GM19372 (cell line): ENCODE data around the gene UEVLD.

Experiments
- ATAC-seq: cut with Tn5 transposase; IDR thresholded peaks from one replicate; pipeline ENCODE4 v1.9.1; 2021; ENCODE audit warnings: mild to moderate bottlenecking, low read depth, moderate library complexity; ENCODE audit not compliant: unreplicated experiment

UEVLD gene

GRCh38 chr11:18590571-18590970, 2.0 kb upstream of the UEVLD start:
- ATAC-seq = no peak

- no peak for ATAC-seq
These were observed 6.7 kb downstream of the UEVLD start for GRCh38 chr11:18581825-18582224.

DNA sequence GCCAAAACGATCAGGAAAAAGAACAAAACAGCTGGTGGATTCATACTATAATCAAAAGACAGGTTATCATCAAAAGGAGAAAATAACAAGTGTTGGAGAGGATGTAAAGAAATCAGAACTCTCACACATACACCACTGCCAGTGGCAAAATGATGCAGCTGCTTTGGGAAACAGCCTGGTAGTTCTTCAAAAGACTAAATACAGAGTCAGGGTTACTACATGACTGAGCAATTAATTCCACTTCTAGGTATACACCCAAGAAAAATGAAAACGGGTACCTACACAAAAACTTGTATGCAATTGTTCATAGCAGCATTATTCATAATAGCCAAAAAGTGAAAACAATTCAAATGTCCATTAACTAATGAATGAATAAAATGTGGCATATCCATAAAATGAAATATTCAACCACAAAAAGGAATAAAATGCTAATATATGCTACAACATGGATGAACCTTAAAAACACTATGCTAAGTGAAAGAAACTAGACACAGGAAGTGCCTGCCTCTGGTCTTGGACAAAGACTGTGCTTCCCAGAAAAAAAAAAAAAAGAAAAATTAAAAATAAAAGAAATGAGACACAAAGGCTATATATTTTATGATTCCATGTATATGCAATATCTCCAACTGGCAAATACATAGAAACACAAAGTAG, 8.3 kb downstream of the UEVLD start:
- no peak for ATAC-seq

DNA sequence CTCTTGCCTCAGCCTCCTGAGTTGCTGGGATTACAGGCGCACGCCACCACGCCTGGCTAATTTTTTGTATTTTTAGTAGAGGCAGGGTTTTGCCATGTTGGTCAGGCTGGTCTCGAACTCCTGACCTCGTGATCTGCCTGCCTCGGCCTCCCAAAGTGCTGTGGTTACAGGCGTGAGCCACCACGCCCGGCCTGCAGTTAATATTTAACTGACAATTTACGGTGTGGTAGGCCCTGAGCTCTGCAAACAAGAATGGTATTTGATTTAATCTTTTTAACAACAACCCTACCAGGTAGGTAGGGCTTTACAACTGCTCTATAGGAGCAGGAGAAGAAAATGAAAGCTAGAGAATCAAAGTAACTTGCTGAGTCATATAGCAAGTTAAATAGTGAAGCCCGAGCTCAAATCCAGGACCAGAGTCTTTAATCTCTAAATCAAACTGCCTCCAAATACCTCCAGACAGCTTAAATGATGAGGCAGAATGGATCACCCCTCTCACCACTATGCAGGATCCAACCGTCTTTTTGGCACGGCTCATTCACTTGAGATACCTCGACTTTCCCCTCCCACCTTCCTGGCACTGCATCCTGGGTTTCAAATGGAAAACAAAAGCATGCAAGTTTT, 9.4 kb downstream of the UEVLD start:
- no peak for ATAC-seq

- ATAC-seq = no peak
These were observed 13.2 kb downstream of the UEVLD start for GRCh38 chr11:18575361-18575760.

- no peak for ATAC-seq
These were observed 21.5 kb downstream of the UEVLD start for GRCh38 chr11:18567081-18567480.

DNA sequence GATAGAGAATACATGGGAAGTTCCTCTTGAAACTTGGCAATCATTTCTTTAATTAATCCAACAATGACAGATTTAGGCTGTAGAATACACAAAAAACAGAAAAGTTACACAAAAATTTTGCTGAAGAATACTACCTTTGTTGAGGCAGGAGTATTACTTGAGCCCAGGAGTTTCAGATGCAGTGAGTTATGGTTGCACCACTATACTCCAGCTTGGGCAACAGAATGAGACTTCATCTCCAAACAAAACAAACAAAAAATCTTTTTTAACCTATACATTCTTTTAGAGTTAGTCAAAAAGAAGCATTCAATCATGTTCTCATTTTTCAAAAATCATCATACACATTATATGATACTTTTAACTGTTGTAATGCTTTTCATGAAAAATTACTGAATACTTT, 22.1 kb downstream of the UEVLD start:
- no peak for ATAC-seq

DNA sequence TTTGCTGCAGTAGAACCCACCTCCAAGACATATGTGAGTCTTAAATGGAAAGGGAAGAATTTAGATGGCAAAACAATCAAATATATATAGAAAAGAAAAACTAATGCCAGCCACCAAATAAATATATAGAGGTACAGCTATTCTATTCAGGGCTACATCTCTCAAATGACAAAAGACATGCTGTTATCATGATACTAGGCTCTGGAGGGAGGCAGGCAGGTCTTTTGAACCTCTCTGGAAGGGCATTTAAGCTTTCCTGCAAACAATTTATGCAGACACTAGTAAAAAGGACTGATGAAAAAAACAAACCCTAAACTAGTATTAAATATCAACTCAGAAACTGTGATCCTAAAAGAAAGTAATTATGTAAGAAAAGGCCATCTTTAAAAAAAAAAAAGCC, 24.4 kb downstream of the UEVLD start:
- no peak for ATAC-seq

DNA sequence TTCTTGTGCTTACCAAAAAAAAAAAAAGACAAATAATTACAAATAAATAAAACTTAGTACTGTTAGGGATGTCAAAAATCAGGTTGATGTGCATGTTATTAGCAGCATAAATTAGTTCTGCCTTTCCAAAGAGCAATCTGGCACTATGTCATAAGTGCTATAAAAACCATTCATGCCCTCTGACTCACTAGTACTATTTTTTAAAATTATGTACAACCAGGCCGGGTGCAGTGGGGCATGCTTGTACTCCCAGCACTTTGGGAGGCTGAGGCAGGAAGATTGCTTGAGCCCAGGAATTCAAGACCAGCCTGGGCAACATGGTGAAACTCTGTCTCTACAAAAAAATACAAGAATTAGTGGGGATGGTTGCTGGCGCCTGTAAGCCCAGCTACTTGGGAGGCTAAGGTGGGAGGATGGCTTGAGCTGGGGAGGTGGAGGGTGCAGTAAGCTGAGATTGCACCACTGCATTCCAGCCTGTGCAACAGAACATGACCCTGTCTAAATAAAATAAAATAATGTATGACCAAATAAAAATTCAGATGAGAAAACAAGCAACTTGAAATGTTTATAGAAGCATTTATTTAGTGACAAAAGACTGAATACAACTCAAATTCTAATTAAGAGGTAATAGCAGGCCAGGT, 25.3 kb downstream of the UEVLD start:
- ATAC-seq = no peak

DNA sequence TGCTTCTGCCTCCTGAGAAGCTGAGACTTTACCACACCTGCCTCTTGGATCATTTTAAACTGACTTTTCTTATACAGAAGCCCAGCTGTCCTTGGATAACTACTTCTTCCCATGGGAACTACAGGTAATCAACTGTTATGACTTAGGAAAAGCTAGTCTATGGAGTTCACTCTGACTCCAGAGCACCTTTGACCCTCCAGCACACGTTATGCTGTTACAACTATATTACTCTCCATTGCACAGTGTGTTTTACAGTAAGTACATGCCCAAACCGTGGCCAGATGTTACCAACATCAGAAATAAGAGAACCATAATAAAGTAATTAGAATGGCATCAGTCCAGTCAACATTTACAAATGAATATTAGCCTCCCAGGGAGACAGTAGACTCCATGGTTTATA, 40.5 kb downstream of the UEVLD start:
- no peak for ATAC-seq

- ATAC-seq = no peak
These were observed 48.1 kb downstream of the UEVLD start for GRCh38 chr11:18540207-18541009.

DNA sequence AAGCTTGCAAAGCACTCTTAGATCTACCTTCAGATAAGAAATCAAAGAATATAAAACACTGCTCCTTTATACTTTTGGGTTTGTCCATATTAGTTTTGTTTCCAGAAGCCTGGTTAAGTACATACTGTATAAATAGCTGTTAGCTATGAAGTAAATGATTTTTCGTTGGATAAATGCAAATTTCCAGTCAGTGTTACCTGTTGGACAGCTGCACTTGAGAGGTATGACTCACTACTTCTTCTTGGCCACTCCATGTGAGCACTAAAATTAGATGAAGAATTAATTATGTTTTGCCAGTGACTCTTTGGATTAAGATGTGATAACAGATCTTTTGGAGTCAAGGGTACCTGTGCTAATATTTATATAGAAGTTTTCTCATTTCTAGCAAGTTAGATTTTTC, 52.3 kb downstream of the UEVLD start:
- ATAC-seq = no peak

DNA sequence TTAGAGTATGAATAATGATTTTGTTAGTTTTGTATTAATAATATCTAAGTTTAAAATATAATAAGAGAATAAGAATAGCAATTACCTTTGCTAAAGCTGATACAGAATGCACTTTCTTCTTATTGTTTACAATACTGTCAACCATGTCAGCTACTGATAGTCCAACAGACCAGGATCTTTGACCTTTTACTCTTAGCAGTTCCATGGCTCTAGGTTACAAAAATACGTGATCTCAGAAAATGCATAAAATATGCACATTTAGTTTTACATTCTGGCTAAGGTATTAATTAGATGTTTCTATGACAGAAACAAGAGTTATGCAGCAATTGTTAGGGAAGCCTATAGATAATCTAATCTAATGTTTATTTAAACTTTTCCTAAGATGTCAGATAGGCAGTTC, 54.3 kb downstream of the UEVLD start:
- ATAC-seq = no peak

GRCh38 chr11:18533365-18533764, 55.2 kb downstream of the UEVLD start:
- no peak for ATAC-seq

GRCh38 chr11:18527512-18527911, 61.0 kb downstream of the UEVLD start:
- ATAC-seq = no peak

DNA sequence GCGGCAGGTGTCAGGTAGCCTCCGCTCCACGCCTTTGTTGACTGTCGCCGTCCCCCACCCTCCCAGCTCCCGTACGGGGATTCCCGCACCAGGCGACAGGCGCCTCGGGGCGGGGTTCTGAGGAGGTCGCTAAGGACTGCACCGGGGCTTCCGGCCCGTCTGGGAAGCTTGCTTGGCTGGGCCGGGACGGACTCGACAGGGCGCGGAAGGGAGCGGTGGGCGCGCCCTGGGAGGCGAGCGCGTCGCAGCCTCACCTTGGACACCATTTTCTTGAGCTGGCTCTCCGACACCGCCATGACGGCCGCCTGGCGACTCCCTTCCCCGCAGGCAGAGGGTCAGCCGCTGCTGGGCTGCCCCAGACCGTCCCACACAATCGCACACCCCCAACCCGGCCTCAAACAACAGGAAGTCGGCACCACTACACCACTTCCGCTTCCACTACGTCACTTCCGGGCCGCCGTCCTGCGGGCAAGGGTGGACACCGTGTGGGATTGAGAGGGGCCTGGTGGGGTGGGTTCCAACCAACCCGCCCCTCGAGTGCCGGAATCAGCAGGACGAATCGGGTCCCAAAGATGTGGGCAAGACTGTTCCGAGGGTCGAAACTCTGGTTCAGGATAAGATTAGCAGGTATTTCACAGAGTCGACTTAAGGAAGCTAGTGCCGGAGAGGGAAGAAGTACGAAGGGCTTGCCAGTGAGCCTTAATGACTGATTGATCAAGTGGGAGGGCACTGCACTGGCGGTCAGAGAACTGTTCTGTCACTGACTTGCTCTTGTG, 61.8 kb downstream of the UEVLD start, which contains the start of gene TSG101:
TSS of gene TSG101 (minus strand) at position 422 of the 776 bp plus-strand sequence. CDS start at position 296, 126 bp downstream.
- ATAC-seq = peak; percentile 94

DNA sequence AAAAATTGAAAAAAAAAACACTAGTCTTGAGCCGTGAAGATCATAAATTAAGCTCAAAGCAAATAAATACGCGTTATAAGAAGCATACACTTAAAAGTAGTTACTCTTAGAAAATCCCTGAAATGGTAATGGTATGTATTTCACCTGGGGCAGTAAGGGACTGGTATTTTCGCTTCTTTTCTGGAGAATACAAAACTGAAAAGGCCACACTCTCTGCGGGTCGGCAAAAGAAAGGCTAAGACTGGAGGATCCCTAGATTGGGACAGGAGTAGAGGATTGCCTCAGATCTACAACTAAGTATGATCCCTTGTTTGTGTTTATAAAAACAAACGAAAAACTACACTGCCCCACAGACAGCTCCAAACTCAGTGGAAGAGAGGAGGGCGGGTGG, 62.4 kb downstream of the UEVLD start:
- ATAC-seq = no peak

- no peak for ATAC-seq
These were observed 64.3 kb downstream of the UEVLD start for GRCh38 chr11:18524248-18524647.

DNA sequence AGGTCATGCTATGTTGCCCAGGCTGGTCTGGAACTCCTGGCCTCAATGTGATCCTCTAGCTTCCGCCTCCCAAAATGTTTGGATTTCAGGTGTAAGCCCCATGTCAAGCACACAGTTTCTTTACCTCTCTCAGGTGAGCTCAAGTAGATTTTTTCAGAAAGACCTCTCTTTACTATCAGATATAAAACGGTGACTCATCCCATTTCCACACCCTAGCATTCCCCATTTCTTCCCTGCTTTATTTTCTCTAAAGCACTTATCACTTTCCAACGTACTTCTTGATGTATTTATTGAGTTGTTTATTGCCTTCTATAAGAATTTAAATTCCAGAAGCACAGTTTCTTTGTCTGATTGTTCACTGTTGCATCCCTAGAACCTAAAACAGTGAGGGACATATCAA, 65.5 kb downstream of the UEVLD start:
- ATAC-seq = no peak

- ATAC-seq = no peak
These were observed 66.1 kb downstream of the UEVLD start for GRCh38 chr11:18522388-18522787.
